ENCODE results near the gene MEIS2.

Gene MEIS2

GRCh38 chr15:37098468-37099318, 1.7 kb downstream of the MEIS2 start:
- no peak for DNase-seq (ENCODE audit: low read depth in 3 of 3)

GRCh38 chr15:37097144-37097919, 3.0 kb downstream of the MEIS2 start:
- DNase-seq (ENCODE audit: low read depth in 3 of 3): no peak

GRCh38 chr15:37096558-37097143, 3.7 kb downstream of the MEIS2 start:
- no peak for DNase-seq (ENCODE audit: low read depth in 3 of 3)

GRCh38 chr15:37095770-37096557, 4.4 kb downstream of the MEIS2 start:
- DNase-seq (ENCODE audit: low read depth in 3 of 3): no peak

- DNase-seq (ENCODE audit: low read depth in 3 of 3): no peak
These were observed 5.2 kb downstream of the MEIS2 start for GRCh38 chr15:37094915-37095711.

GRCh38 chr15:37094333-37094914, 5.9 kb downstream of the MEIS2 start:
- DNase-seq (ENCODE audit: low read depth in 3 of 3): no peak

- DNase-seq (ENCODE audit: low read depth in 3 of 3): no peak
These were observed 6.6 kb downstream of the MEIS2 start for GRCh38 chr15:37093480-37094332.

GRCh38 chr15:37090543-37091175, 9.7 kb downstream of the MEIS2 start:
- no peak for DNase-seq (ENCODE audit: low read depth in 3 of 3)

- DNase-seq (ENCODE audit: low read depth in 3 of 3): no peak
These were observed 11.9 kb downstream of the MEIS2 start for GRCh38 chr15:37088436-37088835.

GRCh38 chr15:37087131-37087588, 13.2 kb downstream of the MEIS2 start:
- no peak for DNase-seq (ENCODE audit: low read depth in 3 of 3)

GRCh38 chr15:37086521-37086920, 13.8 kb downstream of the MEIS2 start:
- no peak for DNase-seq (ENCODE audit: low read depth in 3 of 3)

- DNase-seq (ENCODE audit: low read depth in 3 of 3): no peak
These were observed 14.2 kb downstream of the MEIS2 start for GRCh38 chr15:37086120-37086519.

- no peak for DNase-seq (ENCODE audit: low read depth in 3 of 3)
These were observed 15.7 kb downstream of the MEIS2 start for GRCh38 chr15:37084602-37085001.

GRCh38 chr15:37083610-37084009, 16.7 kb downstream of the MEIS2 start:
- DNase-seq (ENCODE audit: low read depth in 3 of 3): no peak

GRCh38 chr15:37081983-37082382, 18.4 kb downstream of the MEIS2 start:
- DNase-seq (ENCODE audit: low read depth in 3 of 3): no peak

GRCh38 chr15:37080261-37080921, 20.0 kb downstream of the MEIS2 start:
- no peak for DNase-seq (ENCODE audit: low read depth in 3 of 3)

GRCh38 chr15:37079726-37080125, 20.6 kb downstream of the MEIS2 start:
- no peak for DNase-seq (ENCODE audit: low read depth in 3 of 3)

- DNase-seq (ENCODE audit: low read depth in 3 of 3): no peak
These were observed 21.8 kb downstream of the MEIS2 start for GRCh38 chr15:37078566-37078965.
